Measurements from ENCODE around the gene DCDC2C. TPM values are rescaled to one million over a fixed set of nuclear protein-coding genes. Genes with fewer than 3 reads are reported as not detected.

Gene DCDC2C, protein sequence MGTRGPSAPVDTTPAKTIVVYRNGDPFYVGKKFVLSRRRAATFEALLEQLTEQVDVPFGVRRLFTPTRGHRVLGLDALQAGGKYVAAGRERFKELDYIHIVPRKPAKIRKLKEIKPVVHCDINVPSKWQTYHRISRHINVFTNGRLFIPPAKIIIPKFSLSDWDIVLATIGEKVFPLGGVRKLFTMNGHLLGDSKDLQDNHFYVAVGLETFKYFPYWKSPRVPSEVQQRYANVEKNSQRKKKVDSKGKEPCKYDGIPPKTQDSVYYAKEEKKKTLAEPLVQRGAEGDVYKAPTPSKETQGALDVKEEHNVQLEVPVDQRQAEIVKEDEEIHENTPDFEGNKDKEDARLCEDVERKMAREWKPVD
- total RNA-seq, result not detected in 2 replicates

DNA sequence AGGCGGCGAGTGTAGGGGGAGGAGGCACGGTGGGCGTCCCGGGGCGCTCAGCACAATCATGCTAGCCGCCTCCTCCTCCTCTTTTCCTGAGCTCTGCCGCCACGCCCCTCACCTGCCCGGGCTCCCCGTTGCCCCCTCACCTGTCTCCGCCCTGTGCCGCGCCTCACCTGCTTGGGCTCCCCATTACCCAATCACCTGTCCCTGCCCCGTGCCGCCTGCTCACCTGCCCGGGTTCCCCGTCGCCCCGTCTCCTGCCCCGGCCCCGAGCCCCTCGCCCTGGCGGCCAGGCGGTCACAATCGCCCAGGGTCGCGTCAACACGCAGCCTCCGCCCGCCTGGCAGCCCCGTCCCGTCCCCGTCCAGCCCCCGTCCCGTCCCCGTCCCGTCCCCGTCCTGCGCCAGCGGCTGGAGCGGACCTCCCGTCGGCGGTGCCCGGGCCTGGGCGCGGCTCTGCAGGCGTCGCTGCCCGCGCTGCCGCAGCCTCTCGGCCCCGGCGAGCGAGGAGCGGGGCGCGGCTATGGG is at the start of gene DCDC2C:
Gene DCDC2C, plus strand, starts transcription at position 340 of the 521 bp plus-strand sequence. Its CDS starts 177 bp downstream, at position 517.

DNA sequence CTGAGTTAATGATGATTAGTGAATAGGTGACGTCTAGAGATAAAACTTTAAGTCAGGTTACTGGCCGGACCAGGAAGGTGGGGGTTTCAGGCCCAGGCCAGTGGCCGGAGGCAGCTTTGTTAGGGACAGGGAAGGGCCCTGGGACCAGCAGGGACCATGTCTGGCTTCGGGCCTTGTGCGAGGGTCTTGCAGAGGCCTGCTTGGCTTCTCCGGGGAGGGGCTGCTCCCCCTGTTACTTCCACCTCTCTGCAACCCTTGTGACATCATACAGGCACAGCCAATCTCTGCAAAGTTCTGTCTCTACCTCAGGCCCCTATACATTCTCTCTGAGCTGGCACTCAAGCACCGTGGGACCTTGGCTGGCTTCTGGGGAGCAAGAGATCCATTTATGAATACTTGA is 45.5 kb upstream of the DCDC2C start, which contains the start of gene ALLC:
Gene ALLC, plus strand, starts transcription at position 320 of the 400 bp plus-strand sequence. CDS start 12,958 bp downstream, outside the sequence.

Other genes with a start within 250 kb of the DCDC2C start
- 28.4 and 32.5 TPM in 2 replicates for gene ADI1, start 184.0 kb upstream of the DCDC2C start, total RNA-seq
- gene RNASEH1, start 145.2 kb upstream of the DCDC2C start, total RNA-seq, result 32.0 and 52.3 TPM in 2 replicates
- gene RPS7, start 128.3 kb upstream of the DCDC2C start, total RNA-seq, result 1,116 and 1,931 TPM in 2 replicates
- gene COLEC11, start 108.5 kb upstream of the DCDC2C start, total RNA-seq, result not detected in 2 replicates
- gene ALLC, start 45.4 kb upstream of the DCDC2C start, total RNA-seq, result not detected in 2 replicates